GM08714 (cell line): ENCODE measurements around the gene MTG2.

Source experiments
- H3K4me3 ChIP-seq: fragments of 200-500 bp; sonication (Bioruptor generic); 2 replicates; pipeline ENCODE4 v1.5.1; 2014; ENCODE audit warnings: mild to moderate bottlenecking, low read length, inconsistent platforms
- ZNF274 ChIP-seq: IDR thresholded peaks from 2 replicates; pipeline ENCODE4 v1.6.1; 2012; ENCODE audit warnings: mild to moderate bottlenecking, low read depth, low read length

Gene MTG2

DNA sequence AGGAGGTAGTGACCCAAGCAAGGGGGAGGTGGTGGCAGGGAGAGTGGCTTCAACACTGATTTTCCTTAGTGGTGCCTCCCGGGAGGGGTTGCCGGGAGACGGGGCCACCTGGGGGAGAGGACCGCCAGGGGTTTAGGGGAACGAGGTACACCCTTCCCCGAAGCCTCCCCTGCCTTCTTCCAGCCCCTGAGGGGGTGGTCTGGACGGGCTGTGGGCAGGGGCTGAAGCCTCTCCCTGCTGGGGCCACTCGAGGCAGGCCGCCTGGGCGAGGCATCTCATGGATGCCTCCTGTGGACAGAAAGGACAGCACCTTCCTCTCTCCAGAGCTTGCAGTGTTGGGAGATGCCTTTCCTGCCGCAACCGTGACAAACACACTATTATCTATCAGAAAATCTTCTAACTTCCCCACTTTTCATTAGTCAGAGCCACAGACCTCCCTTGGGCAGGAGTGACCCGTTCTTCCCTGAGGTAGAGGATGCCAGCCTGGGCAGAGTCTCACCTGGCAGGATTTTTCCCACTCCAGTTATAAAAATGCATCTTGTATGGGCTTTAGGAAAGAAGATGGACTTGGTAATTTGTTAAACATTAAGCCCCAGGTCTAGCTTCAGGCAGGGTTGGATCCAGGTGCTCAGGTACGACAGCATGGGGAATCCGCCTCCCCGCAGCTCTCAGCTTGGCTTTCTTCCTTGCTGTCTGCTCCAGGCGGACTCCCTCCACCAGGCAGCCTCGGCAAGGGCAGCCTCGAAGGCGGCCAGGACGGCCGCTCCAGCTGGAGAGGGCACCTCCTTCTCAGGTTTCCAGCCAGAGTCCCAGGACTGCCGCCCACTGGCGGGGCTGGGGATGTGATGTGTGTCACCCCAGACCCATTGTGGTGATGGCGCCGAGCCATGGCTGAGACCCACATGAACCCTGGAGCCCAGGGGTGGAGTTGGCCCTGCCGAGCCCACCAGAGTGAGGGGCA lies 26.2 kb downstream of the MTG2 start:
- no peak for TF ChIP-seq ZNF274
- H3K4me3 ChIP-seq, result no peak overlapping the region

DNA sequence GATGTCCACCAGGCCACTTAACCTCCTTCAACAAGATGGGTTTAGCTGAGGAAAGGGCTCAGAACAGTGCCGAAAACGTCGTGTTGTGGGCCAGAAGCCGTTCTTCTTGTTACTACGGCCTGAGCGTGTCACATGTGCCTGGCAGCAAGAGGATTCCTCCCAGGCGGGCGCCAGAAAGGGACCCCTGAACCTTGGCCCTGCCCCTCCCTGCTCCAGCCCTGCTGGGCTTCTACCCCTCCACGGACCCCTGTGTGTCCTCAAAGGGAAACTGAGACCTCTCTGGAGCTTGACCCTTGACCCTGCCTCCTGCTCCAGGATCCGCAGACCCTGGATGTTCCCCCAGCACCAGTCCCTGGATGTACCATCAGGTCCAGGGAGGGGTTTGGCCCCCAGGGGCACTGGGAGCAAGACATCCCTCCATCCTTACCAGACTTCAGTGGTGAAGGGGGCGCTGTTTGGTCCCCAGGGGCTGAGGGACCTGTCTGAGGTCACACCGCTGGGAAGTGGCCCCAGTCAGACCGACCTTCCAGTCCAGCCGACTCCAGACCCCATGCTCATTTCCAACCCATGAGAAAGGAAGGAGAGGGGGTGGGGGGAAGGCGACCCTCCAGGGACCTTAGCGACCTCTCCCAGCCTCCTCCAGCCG lies 27.1 kb downstream of the MTG2 start:
- no peak for TF ChIP-seq ZNF274
- H3K4me3 ChIP-seq, result no peak overlapping the region

DNA sequence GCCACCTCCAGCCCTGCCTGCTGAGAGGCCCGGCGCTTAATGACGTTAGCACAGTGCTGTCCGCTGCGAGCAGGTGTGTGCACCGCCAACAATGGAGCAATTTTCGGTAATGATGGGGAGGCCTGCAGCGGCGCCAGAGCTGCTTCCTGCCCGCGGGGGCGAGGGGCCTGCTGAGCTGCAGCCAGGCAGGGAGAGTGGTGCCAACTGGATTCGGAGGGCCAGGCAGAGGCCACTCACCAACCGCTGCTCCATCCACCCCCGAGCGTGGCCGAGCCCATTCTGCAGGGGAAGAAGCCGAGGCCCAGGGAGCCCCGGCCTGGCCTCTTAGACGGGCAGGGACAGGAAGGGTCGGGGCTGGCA lies 27.6 kb downstream of the MTG2 start:
- no peak for TF ChIP-seq ZNF274
- H3K4me3 ChIP-seq, result no peak overlapping the region

DNA sequence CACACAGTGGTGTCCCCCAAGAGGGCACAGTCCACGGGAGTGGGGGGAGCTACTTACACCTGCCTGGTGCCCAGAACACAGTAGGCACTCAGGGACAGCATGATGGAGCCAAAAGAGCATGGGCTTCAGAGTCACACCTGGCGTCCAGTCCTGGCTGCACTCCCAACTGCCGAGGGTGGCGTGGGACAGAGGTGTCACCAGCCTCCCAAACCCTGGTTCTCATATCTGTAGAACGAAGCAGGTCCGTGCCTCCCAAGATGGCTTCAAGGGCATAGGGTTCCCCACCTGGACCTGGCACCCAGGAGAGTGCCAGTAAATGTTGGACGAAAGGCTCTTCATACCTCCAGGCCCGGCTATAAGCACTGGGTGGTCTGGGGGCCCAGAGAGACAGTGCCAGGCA lies 28.4 kb downstream of the MTG2 start:
- TF ChIP-seq ZNF274, result no peak
- no peak overlapping the region for H3K4me3 ChIP-seq

DNA sequence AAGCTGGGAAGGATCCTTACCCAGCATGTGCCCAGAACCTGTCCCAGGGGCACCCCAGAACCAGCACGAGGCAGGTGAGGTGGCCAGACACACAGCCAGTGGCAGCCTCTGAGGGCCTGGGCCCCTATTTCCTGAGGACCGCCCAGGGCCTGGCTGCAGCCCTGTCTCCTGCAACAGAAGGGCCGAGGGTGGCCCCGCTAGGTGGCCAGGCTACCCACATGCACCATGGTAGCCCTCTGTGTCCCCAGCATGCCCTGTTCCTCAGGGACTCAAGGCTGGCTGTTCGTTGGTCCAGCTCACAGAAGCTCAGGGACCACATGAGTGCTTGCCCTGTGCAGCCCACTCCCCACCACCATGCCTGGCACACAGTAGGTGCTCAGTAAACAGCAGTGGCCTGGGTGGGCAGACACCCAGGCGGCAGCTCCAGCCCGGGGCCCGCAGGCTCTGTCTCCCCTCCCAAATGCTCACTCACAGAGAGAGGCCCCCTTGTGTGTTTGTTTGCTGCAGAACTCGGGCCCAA lies 29.0 kb downstream of the MTG2 start:
- TF ChIP-seq ZNF274, result no peak
- H3K4me3 ChIP-seq, result no peak overlapping the region

DNA sequence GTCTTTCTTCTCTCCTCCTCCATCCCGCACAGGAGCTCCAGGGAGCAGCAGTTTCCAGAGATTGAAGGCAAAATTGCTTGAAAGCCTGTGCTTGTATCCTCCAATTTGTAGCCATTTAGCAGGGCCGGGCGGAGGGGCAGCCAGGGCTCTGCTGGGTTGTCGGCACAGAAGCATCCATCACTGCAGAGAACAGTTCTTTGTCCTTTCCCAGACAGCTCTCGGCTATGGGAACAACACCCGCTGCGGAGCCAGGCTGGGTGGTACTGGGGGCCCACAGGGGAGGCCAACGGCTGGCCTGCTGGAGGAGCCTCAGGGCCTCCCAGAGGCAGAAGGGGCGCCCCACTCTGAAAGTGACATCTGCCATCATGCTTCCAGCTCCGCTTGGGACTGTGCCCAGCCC lies 29.5 kb downstream of the MTG2 start:
- H3K4me3 ChIP-seq, result no peak overlapping the region
- no peak for TF ChIP-seq ZNF274

DNA sequence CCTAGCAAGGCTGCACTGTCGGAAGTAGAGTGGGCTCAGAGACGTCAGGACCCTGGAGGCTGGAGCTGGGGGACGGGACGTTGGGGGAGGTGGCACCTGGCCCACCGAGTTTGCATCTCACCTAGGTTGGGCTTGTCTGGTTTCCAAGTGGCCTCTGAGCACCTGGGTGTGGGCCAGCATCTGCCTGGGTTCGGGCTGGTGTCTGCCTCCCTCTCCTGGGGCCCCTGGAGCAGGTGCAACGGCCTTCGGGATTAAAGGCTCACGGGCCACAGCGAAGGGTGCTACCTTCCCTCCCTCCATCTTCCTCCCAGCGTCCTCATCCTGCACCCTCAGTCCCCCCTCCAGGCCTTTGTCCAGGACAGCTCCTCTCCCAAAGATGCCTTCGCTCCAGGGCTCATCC lies 31.2 kb downstream of the MTG2 start:
- no peak for TF ChIP-seq ZNF274
- H3K4me3 ChIP-seq, result no peak overlapping the region

DNA sequence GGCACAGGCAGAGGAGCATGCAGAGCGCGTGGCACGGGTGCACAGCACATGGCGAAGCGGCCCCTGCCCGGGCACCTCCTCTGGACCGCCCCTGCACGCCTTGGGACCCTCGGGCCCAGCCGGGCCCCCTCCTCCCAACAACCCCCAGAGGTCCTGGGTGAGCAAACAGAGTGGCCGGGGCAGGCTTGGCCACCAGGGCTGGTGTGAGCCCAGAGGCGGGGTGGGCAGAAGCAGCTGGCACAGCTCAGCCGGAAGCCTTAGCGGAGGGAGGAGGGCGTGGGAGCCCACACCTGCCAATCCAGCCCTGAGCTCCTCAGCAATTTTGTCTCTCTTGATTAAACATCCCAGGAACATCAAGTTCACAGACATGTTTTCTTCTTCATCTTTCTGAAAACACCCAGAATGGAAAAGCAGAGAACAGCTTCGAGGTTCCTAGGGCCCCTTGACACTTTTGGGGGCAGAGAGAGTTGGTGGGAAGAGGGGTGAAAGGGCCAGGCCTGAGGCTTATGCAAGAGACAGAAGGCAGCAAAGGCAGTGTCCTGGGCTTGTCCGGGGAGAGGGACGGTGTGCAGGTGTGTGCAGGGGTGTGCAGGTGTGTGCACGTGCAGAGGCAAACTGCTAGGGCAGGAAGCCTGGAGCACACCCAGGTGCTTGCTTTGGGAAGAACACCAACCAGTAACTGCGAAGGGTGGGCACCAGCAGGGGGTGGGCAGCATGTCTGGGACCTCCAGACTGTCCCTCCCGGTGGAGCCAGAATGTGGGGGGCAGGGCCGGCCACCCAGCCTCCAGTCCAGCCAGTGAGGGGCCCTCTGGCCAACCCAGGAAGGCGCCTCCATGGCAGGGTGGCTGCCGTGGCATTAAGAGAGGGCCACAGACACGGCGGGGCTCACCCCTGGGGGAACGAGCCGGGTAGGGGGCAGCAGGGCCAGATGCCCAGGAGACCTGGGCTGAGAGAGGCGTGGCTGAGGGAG lies 32.5 kb downstream of the MTG2 start:
- no peak overlapping the region for H3K4me3 ChIP-seq
- no peak for TF ChIP-seq ZNF274

DNA sequence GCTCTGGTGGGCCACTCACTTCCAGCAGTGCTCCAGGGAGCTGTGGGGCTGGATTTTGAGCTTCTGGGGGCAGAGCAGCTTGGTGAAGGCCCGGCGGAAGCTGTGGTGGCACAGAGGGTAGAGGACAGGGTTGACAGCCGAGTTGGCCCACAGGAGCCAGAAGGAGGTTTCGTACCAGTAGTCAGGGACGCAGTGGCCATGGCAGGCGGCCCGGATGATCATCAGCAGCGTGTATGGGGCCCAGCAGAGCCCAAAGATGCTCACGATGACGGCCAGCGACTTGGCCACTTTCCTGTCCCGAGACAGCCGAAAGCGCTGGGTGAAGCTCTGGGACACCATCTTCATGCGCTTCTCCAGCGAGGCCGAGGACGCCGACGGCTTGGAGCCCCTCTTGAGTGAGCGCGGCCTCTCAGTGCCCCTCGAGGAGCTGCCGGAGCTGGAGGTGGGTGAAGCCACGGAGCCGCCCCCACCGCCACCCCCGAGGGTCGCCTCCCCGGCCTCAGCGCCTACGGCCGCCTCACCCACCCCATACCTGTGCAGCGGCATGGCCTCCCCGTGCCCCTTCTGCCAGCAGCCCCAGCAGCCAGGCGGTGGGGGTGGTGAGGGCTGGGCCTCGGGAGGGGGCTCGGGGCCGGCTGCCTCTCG lies 33.3 kb downstream of the MTG2 start:
- H3K4me3 ChIP-seq, result no peak overlapping the region
- TF ChIP-seq ZNF274, result no peak

DNA sequence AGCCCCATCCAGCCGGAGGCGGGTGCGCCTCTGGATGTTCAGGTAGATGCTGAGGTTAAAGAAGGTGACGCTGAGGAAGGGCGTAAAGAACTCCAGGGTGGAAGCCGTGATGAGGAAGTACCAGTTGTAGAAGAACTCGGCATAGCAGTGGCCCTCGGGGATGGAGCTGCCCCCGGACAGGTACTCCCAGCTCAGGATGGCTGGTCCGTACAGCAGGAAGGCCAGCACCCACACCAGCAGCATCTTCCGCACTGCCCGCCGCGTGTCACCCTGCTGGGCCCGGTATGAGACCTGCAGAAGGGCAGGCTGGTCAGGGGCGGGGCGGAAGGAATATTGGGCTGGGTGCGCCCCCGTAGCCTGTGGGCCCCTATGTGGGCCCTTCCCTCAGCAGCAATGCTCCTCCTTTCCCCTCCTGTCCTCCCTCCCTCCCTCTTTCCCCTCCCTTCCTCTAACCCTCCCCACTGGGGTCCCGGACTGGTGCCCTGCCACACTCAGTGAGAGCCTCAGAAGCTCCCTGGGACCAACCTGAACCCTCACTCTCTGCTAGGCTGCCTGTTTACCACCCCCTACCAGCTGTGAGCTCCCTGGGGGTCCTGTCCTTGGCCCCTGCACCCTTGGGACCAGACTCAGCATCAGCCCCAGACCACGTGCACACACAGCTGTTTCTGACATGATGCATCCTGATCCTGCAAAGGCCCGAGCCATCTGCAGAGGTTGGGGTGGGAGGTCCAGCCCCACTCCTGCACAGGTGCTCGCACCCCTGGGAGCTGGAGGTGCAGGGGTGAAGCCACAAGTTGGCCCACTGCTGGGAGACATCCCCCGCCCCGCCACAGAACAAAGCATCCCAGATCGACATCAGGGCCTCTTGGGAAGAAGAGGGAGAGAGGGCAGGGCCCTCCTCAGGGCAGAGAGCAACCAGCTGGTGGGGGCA lies 34.1 kb downstream of the MTG2 start:
- no peak overlapping the region for H3K4me3 ChIP-seq
- no peak for TF ChIP-seq ZNF274

DNA sequence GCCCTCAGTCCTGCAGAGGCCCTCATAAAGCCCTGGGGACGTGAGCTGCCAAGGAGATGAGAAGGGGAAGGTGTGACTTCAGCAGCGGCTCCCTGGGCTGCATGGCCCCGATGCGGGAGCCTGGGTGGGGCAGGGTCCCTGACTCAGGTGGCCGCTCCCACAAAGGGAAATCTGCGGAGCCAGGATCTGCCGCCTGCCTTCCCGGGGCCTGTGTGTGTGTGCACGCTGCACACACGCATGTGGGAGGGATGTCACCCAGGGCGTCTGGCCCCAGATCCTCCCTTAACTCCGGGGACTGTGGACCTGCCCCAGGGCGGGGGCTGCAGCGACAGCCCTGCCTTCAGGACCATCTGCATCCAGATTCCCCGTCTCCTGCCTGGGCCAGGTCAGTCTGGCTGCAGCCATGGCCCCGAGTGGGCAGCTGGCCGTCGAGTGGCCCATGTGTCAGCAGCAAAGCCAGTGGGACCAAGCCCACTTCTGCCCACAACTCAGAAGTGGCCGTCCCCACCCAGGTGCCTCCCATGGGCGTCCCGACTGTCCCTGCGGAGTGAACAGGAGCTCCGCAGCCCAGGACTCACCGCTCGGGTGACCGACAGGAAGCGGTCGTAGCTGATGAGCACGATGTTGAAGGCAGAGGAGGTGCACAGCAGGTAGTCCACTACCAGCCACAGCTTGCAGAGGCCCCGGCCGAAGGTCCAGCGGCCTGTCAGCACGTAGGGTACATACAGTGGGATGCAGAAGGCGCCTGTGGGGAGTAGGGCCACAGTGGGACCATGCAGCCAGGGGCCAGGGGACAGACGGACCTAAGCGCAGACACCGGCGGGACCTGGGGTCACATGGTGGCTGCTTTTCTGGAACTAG lies 35.3 kb downstream of the MTG2 start:
- no peak overlapping the region for H3K4me3 ChIP-seq
- no peak for TF ChIP-seq ZNF274
